GM18519 (cell line): Measurements from ENCODE around the gene PSMD10.
A peak's percentile ranks its signal among the peaks of the same experiment; 100 is the strongest.

Experiments used
- ATAC-seq: cut with Tn5 transposase; IDR thresholded peaks from one replicate; pipeline ENCODE4 v1.9.1; 2021; ENCODE audit warnings: mild to moderate bottlenecking, moderate library complexity; ENCODE audit not compliant: unreplicated experiment, low FRiP score

PSMD10 gene, protein sequence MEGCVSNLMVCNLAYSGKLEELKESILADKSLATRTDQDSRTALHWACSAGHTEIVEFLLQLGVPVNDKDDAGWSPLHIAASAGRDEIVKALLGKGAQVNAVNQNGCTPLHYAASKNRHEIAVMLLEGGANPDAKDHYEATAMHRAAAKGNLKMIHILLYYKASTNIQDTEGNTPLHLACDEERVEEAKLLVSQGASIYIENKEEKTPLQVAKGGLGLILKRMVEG

DNA sequence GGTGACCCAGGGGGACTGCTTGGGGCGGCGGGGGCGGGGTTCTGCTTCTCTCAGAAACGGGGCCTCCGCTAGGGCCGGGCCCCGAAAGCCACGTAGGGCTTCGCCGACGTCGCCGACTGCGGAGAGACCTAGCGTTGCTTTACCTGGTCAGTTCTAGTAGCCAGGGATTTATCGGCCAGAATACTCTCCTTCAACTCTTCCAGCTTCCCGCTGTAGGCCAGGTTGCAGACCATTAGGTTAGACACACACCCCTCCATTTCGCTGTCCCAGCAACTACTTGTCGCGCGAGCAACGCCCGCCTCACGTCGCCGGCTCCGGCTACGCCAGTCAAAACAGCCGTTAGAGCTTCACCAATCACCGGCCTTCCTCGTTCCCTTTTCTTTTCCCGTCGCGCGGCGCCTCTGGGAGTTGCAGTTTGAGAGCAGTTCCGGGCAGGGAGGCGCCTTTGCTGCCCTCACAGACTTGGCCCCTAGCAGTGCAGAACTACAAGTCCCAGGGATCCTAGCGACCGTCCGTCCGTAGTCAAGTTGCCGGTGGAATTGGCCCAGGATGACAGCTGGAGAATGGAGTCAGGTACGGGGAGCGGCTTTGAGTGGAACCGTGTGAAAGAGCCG is at the start of gene PSMD10, which contains the start of gene ATG4A:
Gene PSMD10 (minus strand): TSS at position 279 of the 614 bp plus-strand sequence. CDS start 22 bp downstream, at position 257.
Gene ATG4A (plus strand): TSS at position 515 of the 614 bp plus-strand sequence. CDS start 49 bp downstream, at position 564.
- ATAC-seq: peak; percentile 93

DNA sequence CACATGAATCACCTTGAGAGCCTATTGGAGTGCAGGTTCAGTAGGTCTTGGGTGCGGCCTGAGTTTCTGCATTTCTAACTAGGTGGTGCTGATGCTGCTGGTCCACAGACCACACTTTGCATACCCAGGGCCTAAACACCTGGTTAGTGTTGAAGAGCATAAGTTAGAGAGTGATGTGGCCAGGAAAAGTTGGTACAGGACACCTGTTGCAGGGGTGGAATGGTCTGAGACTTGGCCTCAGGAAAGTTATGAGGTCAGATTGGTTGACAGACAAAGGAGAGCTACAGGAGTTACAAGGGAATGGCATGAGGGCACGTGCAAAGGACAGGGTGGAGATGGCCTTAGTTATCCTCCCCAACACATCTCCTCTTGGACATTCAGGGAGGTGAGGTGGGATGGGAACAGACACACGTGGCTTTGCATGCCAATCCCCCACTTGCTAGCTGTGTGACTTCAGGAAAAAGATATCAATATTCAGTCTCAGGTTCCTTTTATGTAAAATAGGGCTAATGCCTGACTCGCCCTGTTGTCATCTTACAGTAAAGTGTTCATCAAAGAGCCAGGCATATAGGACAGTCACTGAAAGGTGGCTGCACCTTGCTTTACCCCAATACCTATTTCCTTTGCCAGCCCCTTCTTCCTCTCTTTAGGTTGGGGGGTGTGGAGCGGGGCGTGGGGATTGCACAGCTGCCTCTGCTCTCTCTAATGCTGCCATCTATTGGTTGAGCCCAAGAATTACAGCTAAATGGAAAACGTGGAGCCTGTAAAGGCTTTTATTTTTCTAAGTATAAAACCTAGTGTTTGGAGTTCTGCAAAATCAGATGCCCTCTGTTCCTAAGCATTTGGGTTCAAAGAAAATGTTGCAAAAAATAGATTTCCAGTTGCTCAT is 47.7 kb upstream of the PSMD10 start:
- ATAC-seq: no peak

DNA sequence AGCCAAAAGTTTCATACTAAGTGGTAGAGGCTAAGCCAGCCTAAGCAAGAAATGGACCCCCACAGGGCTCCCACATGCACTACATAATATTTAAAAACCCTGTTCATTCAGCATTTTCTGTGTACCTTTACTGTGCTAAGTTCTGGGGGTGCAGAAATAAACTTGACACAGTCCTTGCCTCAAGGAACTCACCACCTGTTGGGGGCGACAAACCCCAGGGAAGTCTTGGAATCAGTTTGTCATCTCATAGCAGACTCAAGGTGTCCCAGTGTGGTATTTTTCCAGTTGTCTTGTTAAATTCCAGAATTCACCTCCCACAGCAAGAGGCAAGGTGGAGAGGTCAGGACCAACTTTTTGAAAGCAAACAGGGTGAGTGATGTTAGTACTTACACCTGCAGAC is 43.4 kb upstream of the PSMD10 start:
- no peak for ATAC-seq

DNA sequence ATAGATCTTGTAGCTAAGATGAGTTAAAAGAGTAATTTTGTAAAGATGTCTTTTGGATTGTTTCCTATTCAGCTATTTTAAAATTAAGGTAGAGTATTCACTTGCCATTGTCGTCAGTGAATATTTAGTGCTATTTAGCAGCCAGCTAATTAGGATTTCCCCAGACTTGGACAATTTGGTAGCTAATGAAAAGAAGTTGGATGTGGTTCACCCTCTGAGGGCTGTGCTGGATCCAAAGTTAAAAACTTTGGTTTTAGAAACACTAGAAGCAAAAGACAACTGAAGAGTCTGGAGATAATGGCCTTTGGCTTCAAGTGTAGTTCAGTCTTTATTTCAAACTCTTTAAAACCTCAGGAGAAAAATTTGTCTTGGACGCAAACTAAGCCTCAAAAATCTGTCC is 41.5 kb upstream of the PSMD10 start:
- ATAC-seq: no peak

DNA sequence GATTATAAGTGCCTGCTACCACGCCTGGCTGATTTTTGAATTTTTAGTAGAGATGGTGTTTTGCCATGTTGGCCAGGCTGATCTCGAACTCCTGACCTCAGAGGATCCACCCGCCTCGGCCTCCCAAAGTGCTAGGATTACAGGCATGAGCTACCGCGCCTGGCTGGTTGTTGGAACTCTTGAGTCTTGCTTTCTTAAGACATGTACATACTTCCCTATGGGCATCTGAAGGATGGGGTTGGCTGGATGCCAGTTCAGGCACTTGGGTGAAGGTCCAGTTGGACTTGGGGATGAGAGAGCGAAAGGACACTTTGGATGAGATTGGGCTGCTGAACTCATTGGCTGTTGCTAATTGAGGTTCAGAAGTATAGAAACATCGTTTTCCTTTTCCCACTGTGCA is 40.7 kb upstream of the PSMD10 start:
- no peak for ATAC-seq

DNA sequence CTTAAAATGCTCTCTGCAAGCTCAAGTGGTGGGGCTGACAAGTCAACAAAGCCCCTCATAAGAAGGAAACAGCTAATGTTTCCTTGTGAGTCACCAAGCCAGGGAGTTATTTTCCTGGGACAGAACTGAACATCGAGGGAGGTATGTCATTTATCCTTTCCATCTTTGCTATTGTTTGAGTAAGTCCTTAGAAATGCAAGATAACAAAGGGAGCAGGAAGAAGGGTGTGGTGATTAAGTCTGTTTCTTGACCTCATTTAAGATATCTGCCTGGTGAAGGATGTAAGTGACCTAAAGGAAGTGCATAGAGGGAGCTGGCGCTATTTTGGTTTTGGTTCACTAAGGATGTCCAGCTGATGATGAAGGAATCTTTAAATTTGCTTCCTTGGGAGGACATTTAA is 40.1 kb upstream of the PSMD10 start:
- ATAC-seq: no peak

DNA sequence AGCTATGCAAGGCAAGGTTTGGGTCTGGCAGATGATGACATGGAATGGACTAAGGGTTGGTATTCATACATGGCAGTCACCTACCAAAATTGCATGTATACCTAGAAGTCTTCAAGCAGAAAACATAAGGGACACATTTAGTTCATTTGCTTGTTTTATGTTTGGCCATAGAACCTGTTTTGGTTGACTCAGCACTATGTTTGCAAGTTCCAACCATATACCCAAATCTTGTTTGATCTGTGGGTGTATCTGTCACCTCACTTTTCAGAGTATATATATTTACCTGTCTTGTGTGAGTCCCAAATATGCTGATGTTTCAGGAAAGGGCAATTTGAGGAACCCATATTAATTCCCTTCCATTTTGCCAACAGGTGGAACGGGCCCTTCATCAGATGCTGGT is 39.5 kb upstream of the PSMD10 start:
- ATAC-seq: no peak

DNA sequence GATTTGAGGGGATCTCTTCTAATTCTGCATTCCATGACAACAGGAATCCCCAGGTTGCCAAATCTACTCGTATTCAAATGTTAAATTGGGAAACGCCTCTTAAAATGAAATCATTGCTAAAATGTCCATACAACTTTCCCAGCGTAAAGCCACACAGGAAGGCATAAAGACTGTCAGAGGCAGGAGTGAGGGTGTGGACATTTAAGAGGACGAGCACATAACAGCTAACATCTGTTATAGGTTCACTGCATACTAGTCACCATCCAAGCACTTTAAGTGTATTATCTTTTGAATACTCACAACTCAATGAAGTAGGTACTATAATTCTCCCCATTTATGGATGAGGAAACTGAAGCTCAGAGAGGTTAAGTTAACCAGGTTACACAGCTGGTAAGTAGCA is 35.8 kb upstream of the PSMD10 start:
- no peak for ATAC-seq

DNA sequence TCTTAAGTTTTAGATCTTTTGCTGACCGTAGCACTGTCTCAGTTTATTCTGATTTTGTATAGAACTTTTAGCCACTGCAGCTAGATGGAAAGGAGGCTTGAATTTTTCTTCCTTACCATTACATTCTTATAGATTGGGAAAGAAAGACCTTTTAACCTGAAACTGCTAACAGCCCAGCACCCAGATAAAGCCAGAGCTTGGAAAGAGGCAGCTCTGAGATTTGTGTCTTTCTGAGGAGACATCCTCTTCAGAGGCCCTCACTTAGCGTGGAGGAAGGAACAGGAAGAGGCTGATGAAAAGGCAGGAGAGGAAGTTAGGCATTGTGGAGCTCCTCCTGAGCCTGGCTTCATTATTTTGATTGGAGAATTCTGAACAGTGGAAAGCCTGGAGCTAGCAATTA is 35.3 kb upstream of the PSMD10 start:
- no peak for ATAC-seq

DNA sequence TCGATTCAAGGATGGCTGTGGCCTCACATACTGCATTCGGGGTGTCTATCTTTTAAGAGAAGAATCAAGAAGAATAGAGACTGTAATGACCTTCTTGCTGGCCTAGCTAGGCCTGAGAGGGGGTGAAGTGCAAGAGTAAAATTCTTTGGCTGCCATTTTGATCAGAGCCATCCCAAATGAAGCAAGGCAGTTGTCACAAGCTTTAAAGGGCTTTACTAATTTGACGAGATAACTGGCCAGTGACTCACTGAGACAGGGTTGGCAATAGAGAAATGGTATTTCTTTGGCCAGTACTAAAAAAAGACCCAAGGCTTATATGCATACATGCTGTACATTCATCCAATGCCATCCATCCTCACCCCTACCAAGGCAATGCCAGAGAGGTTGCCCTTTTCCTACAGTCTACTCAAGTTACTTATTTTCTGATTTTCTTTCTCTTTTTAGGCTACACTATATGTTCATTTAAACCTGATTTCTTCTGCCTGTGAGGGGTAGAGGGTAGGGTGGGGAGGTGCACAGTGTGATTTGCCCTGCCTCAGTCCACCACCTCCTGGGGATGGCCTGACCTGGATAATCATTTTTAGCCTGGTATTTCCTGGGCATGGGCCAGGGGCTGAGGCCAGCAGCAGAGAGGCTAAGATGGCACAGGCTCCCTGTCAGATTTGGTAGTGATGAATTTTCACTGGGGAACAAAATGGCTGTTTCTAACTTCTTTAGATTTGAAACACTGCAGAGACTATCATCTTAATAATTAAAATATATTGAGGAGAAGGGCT is 32.4 kb upstream of the PSMD10 start:
- ATAC-seq: no peak

DNA sequence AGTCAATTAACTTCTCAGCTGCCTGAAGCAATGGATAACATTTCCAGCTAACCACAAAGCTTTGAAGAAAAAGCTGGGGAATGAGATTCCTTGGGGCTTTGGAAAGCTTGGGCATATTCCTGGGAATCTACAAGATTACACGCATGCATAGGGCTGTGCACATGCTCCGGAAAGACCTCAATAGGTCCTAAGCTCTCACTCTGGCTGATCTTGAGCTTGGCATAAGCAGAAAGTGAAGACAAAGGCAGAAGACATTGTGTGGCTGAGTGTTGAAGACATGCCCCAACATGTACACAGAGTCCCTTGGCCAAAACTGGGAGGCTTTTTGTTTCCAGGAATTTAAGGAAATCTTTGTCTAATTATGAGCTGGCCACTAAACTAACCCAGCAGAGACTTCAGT is 31.4 kb upstream of the PSMD10 start:
- no peak for ATAC-seq

DNA sequence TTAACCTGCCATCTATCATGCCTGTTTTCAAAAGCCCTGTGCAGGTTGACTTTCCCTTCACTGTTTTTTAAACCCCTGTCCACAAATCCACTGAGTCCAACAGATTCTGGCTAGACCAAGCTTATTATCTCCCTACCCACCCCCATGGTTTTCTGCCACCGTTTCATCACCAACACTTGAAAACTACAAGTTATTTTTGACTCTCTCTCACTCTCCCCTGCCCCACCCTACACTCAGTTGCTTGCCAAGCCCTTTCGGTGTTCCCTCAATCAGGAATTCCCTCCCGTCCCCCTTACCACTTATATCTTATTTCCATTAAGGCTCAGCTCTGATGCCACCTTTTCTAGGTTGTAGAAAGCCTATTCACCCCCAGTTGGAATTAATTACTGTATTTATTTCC is 29.9 kb upstream of the PSMD10 start:
- ATAC-seq: no peak

DNA sequence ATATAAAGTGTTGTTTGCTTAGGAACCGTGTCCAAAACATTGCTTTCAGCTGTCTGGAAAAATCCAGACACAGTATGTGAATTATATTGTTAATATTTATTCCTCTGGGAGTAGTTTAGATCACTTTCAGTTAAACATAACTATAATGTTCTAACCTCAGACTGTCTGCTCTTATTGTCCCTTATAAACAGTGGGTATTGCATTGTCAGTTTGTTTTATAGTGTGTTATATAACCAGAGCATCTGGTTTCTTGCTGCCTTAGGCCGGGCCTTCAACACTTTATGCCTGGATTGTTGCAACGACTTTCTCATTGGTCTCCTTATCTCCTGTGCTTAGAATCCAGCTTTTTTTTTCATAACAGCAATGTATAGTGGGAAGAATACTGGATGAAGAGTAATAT is 26.6 kb upstream of the PSMD10 start:
- no peak for ATAC-seq

DNA sequence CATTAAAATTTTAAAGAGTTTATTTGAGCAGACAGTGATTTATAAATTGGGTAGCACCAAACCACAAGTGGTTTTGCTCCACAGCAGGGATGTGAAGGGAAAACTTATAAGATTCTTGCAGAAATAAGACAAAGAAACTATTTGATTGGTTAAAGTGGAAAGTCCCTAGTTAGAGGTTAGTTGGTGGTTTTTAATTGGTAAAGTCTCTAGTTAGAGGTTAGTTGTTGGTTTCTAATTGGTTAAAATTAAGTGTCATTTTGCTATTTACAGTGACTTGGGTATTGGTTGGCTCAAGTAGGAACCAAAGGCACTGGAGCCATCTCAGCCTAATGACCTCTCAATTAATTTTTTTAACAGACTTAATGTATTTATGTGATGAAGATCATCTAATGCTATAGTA is 23.2 kb upstream of the PSMD10 start:
- ATAC-seq: no peak

DNA sequence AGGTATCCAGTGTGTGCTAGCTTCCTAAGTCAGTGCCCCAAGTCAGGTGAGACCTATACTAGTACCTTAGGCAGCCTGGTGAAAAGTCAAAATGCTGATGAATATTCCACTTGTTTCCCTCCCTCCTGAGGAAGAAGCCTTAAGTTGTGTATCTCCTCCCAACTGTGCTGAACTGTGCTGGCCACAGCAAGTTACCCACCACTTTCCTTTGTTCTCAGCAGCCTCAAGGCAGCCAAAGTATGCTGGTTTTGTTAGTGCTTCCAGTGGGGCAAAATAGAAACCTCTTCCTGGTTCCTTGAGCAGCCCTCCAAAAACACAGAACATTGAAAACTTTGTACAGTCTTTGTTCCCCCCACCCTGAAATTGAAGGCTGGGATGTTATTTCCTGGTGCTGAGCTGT is 14.1 kb upstream of the PSMD10 start:
- ATAC-seq: no peak

DNA sequence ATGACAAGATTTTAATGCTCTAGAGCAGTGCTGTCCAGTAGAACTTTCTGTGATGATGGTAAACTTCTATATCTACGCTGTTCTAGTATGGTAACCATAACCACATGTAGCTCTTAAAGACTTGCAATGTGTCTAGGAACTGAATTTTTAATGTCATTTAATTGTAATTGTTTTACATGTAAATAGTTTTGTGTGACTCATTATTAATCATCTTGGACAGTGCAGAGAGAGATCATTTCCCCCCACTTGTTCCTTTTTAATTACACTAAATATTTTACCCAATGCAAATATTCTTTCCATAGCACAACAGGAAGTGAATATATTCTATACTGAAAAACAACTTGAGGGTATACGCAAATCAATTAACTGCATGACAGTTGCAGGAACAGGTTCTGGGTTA is 6.0 kb upstream of the PSMD10 start:
- ATAC-seq: no peak

DNA sequence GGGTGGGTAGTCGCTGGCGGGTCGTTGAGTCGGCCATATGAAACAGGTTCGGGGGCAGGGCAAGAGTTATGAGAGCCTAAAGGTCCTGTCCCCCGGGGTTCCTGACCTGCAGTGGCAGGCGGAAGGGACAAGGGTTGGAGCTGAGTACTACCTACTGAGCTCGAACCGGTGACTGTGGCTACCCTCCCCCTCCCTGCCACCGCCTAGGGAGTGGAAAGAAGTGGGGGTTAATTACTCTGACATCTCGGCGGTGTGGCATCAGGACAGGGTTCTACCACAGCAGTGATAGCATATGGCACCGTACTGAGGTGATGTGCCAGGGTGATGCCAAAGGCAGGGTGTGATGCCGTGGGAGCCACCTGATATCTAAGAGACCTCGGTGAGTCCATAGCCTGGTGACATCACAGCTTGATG is 543 bp upstream of the PSMD10 start:
- peak; percentile 16 for ATAC-seq

DNA sequence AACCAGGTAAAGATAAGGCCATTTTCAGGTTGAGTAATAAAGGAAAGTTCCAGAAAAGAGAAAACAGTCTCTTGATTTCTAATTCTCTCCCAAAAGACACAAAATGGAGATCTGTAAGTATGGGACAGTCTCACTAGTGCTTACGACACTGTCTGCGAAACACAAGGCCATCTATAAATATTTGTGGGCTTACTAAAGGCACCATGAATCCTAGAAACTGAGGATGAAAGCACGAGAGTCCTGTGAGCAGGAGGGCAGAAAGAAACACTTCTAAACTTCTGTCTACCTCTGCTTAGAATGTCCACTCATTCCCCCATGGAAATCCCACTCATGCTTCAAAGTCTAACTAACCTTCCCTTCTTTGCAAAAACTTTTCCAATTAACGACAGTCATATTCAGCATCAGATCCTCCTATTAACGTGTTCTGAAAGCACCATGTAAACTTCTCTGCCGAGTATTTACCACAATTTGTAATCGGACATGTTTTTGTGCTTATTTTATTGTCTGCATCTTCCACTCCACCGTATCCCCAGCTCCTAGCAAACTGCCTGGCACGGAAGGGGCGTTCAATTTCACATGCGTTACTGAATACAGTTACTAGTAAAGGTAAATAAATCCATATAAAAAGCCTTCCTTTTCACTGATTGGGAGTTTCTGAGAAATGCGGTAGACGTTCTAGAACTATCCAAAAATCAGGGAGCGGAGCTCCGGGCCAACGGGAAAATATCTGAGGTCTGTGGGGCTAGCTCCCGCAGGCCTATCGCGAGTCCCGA is 665 bp downstream of the PSMD10 start:
- peak; percentile 0 for ATAC-seq

DNA sequence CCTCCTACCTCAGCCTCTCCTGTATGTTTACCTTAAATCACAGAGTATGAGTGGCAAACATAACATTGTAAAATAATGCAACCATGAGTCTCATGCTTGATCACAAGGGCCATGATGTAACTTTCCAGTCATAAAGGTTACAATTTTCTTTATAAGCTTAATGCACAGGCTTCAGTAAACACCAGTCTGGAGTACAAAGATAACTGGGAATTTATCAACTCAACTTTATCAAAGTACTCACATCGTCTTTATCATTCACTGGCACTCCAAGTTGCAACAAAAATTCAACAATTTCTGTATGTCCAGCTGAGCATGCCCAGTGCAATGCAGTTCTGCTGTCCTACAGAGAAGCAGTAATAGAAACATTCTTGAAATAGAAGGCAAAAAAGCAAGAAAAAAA is 2.8 kb downstream of the PSMD10 start:
- no peak for ATAC-seq

DNA sequence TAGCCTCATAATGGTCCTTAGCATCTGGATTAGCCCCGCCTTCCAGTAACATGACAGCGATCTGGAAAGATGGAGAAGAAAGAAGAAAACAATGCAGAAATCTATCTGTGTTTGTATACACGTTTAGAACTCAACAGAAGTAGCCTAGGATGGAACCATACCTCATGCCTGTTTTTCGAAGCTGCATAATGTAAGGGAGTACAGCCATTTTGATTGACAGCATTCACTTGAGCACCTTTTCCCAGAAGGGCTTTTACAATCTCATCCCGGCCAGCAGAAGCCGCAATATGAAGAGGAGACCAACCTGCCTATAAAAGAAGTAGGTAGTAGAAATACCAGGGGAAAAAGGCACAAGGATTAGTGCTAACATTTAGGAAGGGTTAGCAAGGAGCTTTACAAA is 3.5 kb downstream of the PSMD10 start:
- no peak for ATAC-seq
